Adrenal gland (tissue), 5 donors: ENCODE data around the gene CEP128.

ENCODE experiments used
- POLR2A ChIP-seq, 2 donors: fragments of 450-650 bp; IDR thresholded peaks; one replicate each; pipeline ENCODE4 v1.6.1; 2017; ENCODE audit warnings: antibody characterized with exemption in 2 of 2, mild to moderate bottlenecking in 2 of 2, moderate library complexity in 1 of 2
- TF ChIP-seq, protein P1 (sequence below), 6 experiments: fragments of 450-650 bp in 4 of 6; fragments of 200-600 bp in 2 of 6; sonication (generic) in 1 of 6; IDR thresholded peaks; 1 replicate in 5 of 6; 2 replicates in 1 of 6; pipeline versions ENCODE4 v1.5.1 to v1.8.0; 2016 to 2021; ENCODE audit warnings: antibody characterized with exemption in 6 of 6, mild to moderate bottlenecking in 2 of 6, moderate library complexity in 1 of 6
- donor health status: DM: no; HTN: no; CAD: no.

- TF ChIP-seq, protein P1, sequence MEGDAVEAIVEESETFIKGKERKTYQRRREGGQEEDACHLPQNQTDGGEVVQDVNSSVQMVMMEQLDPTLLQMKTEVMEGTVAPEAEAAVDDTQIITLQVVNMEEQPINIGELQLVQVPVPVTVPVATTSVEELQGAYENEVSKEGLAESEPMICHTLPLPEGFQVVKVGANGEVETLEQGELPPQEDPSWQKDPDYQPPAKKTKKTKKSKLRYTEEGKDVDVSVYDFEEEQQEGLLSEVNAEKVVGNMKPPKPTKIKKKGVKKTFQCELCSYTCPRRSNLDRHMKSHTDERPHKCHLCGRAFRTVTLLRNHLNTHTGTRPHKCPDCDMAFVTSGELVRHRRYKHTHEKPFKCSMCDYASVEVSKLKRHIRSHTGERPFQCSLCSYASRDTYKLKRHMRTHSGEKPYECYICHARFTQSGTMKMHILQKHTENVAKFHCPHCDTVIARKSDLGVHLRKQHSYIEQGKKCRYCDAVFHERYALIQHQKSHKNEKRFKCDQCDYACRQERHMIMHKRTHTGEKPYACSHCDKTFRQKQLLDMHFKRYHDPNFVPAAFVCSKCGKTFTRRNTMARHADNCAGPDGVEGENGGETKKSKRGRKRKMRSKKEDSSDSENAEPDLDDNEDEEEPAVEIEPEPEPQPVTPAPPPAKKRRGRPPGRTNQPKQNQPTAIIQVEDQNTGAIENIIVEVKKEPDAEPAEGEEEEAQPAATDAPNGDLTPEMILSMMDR (IDR thresholded peaks at IDR 0.05): no peak
- no peak for TF ChIP-seq POLR2A (IDR thresholded peaks at IDR 0.05)
These were observed 363.9 kb downstream of the CEP128 start for GRCh38 chr14:80577599-80577998.
